ENCODE measurements around the gene FRMD1. TPM values are rescaled to one million over a fixed set of nuclear protein-coding genes. Genes with fewer than 3 reads are reported as not detected.

FRMD1 gene
- total and polyA plus RNA-seq, 2 donors (not counting 3 experiments of a cell fraction or from before 2014, with no cell fraction given): not detected

DNA sequence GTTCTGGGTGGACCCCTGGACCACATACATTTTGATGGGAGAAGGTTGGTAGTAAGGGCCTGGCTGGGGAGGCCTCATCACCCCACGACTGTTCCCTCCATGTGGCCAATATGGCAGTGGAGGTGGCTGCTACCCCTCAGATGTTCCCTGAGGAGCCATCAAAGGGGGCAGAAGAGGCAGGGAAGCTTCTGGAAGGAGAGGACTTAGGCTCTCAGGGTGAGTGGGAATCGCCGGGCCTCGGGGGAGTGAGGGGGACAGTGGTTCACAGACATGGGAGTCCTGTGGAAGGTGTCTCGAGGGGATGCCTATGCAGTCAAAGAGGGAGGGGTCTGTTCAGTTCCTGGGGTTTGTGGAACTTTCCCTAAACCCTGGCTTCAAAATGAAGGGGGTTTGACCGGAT lies 32.9 kb upstream of the FRMD1 start:
- intact Hi-C loops (cut with micrococcal nuclease) (no loop called here), dilution Hi-C loops (cut with MboI; ENCODE audit: extremely low pct_ligation_motif_present, low sequenced_read_pairs) (no loop called here)
- Histone ChIP-seq H2AFZ (ENCODE audit: low read depth, low read length) (no peak overlapping the region), H3K9me3 (replicated peaks; ENCODE audit: control insufficient read depth, insufficient read depth, low read length) (no peaks in the 10 kb centered on the region), H3K4me3 (replicated peaks in 1 of 3; ENCODE audit: insufficient read depth in 1 of 3, low read depth in 1 of 3, low read length in 3 of 3) (no peak overlapping the region), H4K20me1 (replicated peaks; ENCODE audit: control insufficient read depth, extremely low read depth, insufficient read depth, low read length) (no peaks in the 10 kb centered on the region), H3K4me1 (ENCODE audit: control insufficient read depth, extremely low read depth, insufficient read depth, low read length) (no peaks in the 10 kb centered on the region), H3K9me1 (replicated peaks; ENCODE audit: control insufficient read depth, extremely low read depth, insufficient read depth, low read length) (no peaks in the 10 kb centered on the region), H3K27ac (ENCODE audit: insufficient read depth, low read depth, low read length) (no peak overlapping the region), H3K9ac (replicated peaks; ENCODE audit: extremely low read depth, insufficient read depth, low read length) (no peak overlapping the region), H3K79me2 (ENCODE audit: control insufficient read depth, insufficient read depth, low read length) (no peaks in the 10 kb centered on the region), H3K36me3 (ENCODE audit: control insufficient read depth in 2 of 2, extremely low read depth in 1 of 2, insufficient read depth in 2 of 2, low read length in 2 of 2) (no peaks in the 10 kb centered on the region), H3K27me3 (ENCODE audit: control insufficient read depth in 2 of 2, insufficient read depth in 2 of 2, low read length in 2 of 2) (no peaks in the 10 kb centered on the region), H3K4me2 (ENCODE audit: insufficient read depth, low read length) (no peak overlapping the region)
- ChIA-PET CTCF (no interaction called here), POLR2A (no interaction called here)
- TF ChIP-seq POLR2AphosphoS5 (IDR thresholded peaks at IDR 0.05; ENCODE audit: insufficient read depth, low read depth, low read length): no peak
- TF ChIP-seq GATA2 (IDR thresholded peaks at IDR 0.05; ENCODE audit: insufficient read depth, insufficient read length, low read depth, low read length): no peak
- no peak for TF ChIP-seq POLR2A (IDR thresholded peaks at IDR 0.05; ENCODE audit: low read depth, low read length)
- no peak for TF ChIP-seq JUN (IDR thresholded peaks at IDR 0.05; ENCODE audit: borderline replicate concordance, insufficient read depth, insufficient read length, low read depth)
- TF ChIP-seq, protein P1, sequence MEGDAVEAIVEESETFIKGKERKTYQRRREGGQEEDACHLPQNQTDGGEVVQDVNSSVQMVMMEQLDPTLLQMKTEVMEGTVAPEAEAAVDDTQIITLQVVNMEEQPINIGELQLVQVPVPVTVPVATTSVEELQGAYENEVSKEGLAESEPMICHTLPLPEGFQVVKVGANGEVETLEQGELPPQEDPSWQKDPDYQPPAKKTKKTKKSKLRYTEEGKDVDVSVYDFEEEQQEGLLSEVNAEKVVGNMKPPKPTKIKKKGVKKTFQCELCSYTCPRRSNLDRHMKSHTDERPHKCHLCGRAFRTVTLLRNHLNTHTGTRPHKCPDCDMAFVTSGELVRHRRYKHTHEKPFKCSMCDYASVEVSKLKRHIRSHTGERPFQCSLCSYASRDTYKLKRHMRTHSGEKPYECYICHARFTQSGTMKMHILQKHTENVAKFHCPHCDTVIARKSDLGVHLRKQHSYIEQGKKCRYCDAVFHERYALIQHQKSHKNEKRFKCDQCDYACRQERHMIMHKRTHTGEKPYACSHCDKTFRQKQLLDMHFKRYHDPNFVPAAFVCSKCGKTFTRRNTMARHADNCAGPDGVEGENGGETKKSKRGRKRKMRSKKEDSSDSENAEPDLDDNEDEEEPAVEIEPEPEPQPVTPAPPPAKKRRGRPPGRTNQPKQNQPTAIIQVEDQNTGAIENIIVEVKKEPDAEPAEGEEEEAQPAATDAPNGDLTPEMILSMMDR (IDR thresholded peaks at IDR 0.05; ENCODE audit: extremely low read depth in 1 of 2, insufficient read depth in 1 of 2, low read depth in 1 of 2, low read length in 2 of 2): no peak
- TF ChIP-seq, protein P2, sequence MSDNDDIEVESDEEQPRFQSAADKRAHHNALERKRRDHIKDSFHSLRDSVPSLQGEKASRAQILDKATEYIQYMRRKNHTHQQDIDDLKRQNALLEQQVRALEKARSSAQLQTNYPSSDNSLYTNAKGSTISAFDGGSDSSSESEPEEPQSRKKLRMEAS (IDR thresholded peaks at IDR 0.05; ENCODE audit: insufficient read depth, insufficient read length): no peak
- TF ChIP-seq EZH2 (IDR thresholded peaks at IDR 0.05; ENCODE audit: borderline replicate concordance, low read depth, low read length, severe bottlenecking): no peak
- TF ChIP-seq MYC (IDR thresholded peaks at IDR 0.05; ENCODE audit: low read depth, low read length): no peak
- TF ChIP-seq FOS (IDR thresholded peaks at IDR 0.05; ENCODE audit: borderline replicate concordance, insufficient read depth, low read length): no peak
- FAIRE-seq (no peak), DNase-seq (ENCODE audit: low read depth, low spot score) (no peak)
- no TSS peak for BruUV-seq (replicated peaks)
